ENCODE measurements around the gene BEGAIN. TPM values are rescaled to one million over a fixed set of nuclear protein-coding genes. Genes with fewer than 3 reads are reported as not detected.

The BEGAIN gene
- total RNA-seq, 3 donors from 2014 or later = 0.64 to 4.1 (median 2.0) TPM

- Histone ChIP-seq H3K9me3 (no peaks in the 10 kb centered on the region), H3K4me1 (no peaks in the 10 kb centered on the region), H3K4me3 (no peak overlapping the region), H3K27ac (no peak overlapping the region), H3K27me3 (no peaks in the 10 kb centered on the region), H3K36me3 (no peaks in the 10 kb centered on the region)
- intact Hi-C loops (cut with DNase I; ENCODE audit: low total_unique reads) = no loop called here
- DNase-seq (ENCODE audit: low spot score in 2 of 2) = no peak
- TF ChIP-seq POLR2AphosphoS5 (IDR thresholded peaks at IDR 0.05) (no peak), CTCF (IDR thresholded peaks at IDR 0.05) (no peak), POLR2A (IDR thresholded peaks at IDR 0.05) (no peak)
These were observed 99.2 kb downstream of the BEGAIN start for GRCh38 chr14:100488057-100488456.

- H3K36me3 ChIP-seq = no peaks in the 10 kb centered on the region
- no peak overlapping the region for H3K4me3 ChIP-seq
- H3K27ac ChIP-seq = no peak overlapping the region
- intact Hi-C loops (cut with DNase I; ENCODE audit: low total_unique reads) = no loop called here
- H3K9me3 ChIP-seq = no peaks in the 10 kb centered on the region
- H3K4me1 ChIP-seq = no peaks in the 10 kb centered on the region
- TF ChIP-seq POLR2A (IDR thresholded peaks at IDR 0.05) (no peak), CTCF (IDR thresholded peaks at IDR 0.05) (no peak), POLR2AphosphoS5 (IDR thresholded peaks at IDR 0.05) (no peak)
- no peaks in the 10 kb centered on the region for H3K27me3 ChIP-seq
- no peak for DNase-seq (ENCODE audit: low spot score in 2 of 2)
These were observed 99.9 kb downstream of the BEGAIN start for GRCh38 chr14:100487304-100487703.

Other genes starting within 250 kb of the BEGAIN start
- gene WDR25, start 210.9 kb downstream of the BEGAIN start, total RNA-seq = 10 to 100 TPM in 2 of 3 donors, 1 to 10 TPM in 1; 8.0 to 14.2 (median 12.5) TPM
- gene DLK1, start 139.5 kb upstream of the BEGAIN start, total RNA-seq = 1 to 10 TPM in 2 of 3 donors, not detected in 1; 1.2 to 5.2 TPM
- 10 to 100 TPM; 45.2 to 68.8 (median 49.8) TPM for gene MEG3, start 238.7 kb upstream of the BEGAIN start, total RNA-seq

All from breast epithelium (tissue), 4 donors.